ENCODE measurements around the gene PPIL6.
"Not testable (repeated sequence)": the region's sequence is repeated elsewhere in the genome, so short reads cannot be mapped to it uniquely, and the experiment has no call there.

- TF ChIP-seq POU6F1 (CRISPR knock-in tag; IDR thresholded peaks at IDR 0.05; ENCODE audit: borderline replicate concordance, low read depth); CSDC2 (CRISPR knock-in tag; IDR thresholded peaks at IDR 0.05); GLIS3 (CRISPR knock-in tag; IDR thresholded peaks at IDR 0.05); SNAI2 (CRISPR knock-in tag; IDR thresholded peaks at IDR 0.05); ZC3H10 (CRISPR knock-in tag; IDR thresholded peaks at IDR 0.05); ZFP3 (CRISPR knock-in tag; IDR thresholded peaks at IDR 0.05); PATZ1 (CRISPR knock-in tag; IDR thresholded peaks at IDR 0.05; ENCODE audit: borderline replicate concordance); BACH2 (CRISPR knock-in tag; IDR thresholded peaks at IDR 0.05; ENCODE audit: borderline replicate concordance); CREB5 (CRISPR knock-in tag; IDR thresholded peaks at IDR 0.05; ENCODE audit: low read depth); ARNTL (CRISPR knock-in tag; IDR thresholded peaks at IDR 0.05; ENCODE audit: borderline replicate concordance, low read depth); ZNF70 (CRISPR knock-in tag; IDR thresholded peaks at IDR 0.05); OSR1 (CRISPR knock-in tag; IDR thresholded peaks at IDR 0.05): not testable (repeated sequence)
These were observed 75.9 kb downstream of the PPIL6 start for GRCh38 chr6:109364382-109365078.
